NCI-H187 (cell line): Measurements from ENCODE around the gene TBC1D3B.
"Not testable (repeated sequence)": the region's sequence is repeated elsewhere in the genome, so short reads cannot be mapped to it uniquely, and the experiment has no call there.

ENCODE experiments used
- DNase-seq, 2 experiments: peaks; one replicate each; lab custom pipeline; 2025; lab: John Stamatoyannopoulos, UW

TBC1D3B gene

DNA sequence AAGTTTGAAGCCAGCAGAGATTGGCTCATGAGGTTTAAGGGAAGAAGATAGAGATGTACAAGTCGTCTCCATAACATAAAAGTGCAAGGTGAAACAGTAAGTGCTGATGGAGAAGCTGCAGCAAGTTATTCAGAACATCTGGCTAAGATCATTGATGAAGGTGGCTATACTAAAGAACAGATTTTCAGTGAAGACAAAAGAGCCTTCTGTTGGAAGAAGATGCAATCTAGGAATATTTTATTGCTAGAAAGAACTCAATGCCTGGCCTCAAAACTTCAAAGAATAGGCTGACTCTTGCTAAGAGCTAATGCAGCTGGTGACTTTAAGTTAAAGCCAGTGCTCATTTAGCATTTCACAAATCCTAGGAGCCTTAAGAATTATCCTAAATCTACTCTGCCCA lies 46.8 kb downstream of the TBC1D3B start:
- no peak for DNase-seq

DNA sequence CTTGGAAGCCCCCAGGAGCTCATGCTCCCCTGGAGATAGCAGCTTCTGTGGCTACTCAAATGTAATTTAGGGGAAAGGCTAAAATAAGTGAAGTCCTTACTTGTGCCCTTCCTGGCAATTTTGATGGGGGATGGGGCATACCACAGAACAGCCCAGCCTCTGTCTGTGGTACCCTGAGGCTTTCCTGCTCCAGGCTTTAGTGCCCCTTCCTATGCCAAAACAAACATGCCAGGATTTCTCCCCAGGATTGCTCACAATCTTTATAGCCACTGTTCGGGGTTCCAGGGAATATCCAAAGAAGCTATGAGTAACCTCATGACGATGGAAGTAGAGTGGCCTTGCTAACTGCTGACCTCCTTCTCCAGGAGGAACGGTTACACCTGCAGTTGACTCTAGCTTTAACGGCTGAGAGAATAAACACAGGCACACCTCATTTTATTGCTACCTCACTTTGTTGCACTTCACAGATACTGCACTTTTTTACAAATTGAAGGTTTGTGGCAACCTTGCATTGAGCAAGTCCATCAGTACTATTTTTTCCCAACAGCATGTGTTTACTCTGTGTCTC lies 47.9 kb downstream of the TBC1D3B start:
- no peak for DNase-seq

DNA sequence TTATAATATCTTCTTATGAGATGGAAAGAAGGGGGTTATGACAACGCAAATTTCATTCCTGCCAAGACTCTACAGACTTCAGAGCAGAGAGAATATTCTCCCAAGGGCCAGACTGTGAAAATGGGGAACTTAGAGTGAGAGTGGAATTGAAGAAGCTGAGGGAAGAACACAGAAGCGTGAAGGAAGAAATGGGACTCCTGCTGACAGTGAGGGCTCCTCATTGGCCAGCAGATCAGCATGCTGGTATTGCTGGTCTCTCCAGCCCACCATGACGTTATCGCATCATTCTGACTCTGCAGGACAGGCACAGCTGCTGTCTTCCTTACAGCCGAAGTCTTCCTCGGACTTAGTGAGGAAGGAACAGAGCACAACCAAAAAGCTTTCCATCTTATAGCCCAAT lies 48.5 kb downstream of the TBC1D3B start:
- DNase-seq = no peak

DNA sequence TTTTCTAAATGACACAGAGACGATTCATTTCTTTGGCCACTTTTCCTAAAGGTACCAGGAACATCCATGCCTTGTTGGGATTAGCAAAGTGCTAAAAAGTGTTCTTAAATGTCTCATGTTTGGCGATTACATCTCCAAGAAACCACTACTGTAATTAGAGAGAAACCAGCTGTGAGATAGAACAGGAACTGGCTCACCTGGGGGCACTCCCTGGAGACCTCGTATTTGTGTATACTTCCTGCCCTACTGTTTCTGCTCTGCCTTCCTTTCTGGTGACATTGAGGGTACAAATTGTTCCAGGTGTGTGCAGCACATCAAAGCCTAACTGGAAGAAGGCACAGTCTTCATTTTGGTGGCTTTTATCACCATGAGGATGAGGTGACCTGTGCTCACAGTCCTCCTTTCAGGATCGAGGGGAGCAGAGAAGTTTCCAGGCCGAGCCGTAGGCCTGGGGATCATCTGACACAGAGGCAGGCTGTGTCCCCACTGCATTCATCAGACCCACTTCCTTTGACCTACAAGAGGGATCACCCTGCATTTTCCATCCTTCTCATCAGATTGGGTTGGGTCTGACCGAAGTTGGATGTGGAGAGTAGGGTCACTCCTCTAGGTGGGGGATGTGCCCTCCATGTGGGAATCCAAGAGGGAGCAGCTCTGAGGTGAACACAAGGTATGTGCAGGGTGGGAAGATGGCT lies 49.1 kb downstream of the TBC1D3B start:
- DNase-seq = no peak

DNA sequence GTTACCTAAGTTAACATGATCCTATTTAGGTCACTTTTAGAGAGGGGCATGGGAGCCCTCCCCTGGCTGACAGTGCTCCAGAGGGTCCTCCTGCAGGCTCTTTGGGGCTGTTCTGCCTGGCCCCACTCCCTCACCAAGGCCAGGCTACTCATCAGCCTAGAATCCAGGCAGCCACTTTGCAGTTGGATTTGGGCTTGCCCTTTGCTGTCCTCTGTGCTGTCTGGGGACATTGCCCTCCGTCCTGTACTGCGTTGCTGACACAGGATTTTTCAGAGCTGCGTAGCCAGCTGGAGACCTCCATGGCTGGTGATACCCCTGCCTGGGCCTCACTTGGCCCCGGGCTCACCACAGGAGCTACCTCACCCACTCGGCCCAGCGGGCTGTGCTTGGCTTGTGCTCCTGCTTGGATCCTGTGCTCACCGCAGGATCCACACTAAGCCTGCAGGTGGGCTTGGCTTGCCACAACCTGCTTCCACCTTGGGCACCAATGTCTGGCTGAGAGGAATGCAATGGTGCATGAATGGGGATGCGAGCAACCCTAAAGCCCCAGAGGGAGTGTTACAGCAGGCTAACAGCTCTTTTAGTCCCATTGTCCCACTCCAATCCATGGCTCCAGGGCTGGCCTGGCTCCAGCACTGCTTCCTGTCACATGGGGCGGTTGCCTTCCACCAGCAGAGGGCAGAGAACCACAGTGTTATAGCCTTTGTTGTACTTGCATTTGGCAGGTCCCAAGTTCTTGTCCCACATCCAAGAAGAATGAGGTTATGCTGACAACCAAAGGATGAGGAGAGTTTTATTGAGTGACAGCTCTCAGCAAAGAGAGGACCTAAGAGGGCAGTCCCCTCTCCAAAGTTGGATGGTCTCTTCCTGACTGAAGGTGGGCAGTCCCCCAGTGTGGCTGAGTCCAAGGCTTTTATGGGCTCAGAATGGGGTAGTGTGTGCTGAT lies 51.3 kb downstream of the TBC1D3B start:
- no peak for DNase-seq

DNA sequence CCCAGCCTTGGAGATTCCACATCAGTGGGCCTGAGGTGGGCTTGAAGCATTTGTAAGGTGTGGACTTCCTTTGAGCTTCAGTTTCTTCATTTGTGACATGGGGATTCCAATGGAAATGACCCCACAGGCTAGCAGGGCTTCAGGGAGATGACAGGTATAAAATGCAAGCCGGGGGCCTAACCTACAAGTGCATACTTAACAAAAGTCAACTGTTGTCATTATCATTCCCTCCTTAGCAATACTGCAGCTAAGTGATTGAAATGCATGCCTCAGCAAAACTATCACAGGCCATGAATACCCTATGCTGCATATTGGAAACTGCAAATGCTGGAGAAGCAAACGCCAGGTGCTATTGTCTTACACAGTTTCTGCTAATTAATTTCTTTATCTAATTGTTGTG lies 53.0 kb downstream of the TBC1D3B start:
- DNase-seq = no peak

DNA sequence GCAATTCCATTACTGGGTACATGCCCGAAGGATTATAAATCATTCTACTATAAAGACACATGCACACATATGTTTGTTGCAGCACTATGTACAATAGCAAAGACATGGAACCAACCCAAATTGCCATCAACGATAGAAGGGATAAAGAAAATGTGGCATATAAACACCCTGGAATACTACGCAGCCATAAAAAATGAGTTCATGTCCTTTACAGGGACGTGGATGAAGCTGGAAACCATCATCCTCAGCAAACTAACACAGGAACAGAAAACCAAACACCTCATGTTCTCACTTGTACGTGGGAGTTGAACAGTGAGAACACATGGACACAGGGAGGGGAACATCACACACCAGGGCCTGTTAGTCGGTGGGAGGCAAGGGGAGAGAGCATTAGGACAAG lies 55.3 kb downstream of the TBC1D3B start:
- DNase-seq = not testable (repeated sequence)

DNA sequence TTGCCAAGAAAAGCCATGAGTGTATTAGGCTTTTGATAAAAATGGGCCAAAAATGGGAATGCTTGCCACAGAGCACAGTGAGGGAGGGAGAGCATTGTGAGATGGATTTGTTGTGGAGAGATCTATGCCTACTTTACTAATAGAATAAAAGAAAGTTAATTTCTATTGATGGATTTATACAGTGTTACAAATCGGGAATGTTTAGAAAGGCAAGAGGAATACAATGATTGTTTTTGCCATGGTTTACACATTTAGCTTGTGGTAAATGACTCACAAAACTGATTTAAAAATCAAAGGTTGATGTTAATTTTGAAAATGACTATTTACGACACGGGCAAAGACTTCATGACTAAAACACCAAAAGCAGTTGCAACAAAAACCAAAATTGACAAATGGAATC lies 56.2 kb downstream of the TBC1D3B start:
- DNase-seq = no peak

DNA sequence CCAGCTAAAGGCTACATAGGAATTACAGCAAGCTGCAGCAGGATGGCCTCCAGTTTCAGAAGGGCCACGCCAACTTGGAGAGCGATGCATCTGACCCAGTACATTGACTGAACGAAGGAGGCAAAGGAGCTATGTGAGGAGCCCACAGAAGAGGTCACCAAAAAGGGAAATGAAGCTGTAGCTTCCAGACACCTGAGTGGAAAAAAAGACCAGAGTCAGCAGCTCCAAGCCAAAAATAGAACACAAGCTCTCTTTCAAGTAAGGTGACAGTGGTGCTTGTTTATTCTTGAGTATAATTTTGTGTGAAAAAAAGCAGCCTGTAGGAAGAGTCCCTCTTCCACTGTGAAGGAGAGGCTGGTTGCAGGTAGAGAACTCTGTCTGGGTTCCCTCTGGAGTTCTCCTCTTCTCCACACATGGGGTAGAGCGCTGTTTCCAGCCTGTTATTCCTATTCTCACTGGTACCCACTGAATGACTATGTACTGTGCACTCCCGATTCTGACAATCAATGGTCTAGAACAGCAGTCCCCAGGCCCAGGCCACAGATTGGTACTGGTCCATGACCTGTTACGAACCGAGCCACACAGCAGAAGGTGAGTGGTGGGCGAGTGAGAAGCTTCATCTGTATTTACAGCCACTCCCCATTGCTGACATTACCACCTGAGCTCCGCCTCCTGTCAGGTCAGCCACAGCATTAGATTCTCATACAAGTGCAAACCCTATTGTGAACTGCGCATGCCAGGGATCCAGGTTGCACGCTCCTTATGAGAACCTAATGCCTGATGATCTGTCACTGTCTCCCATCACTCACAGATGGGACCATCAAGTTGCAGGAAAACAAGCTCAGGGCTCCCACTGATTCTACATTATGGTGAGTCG lies 57.7 kb downstream of the TBC1D3B start:
- DNase-seq = no peak

DNA sequence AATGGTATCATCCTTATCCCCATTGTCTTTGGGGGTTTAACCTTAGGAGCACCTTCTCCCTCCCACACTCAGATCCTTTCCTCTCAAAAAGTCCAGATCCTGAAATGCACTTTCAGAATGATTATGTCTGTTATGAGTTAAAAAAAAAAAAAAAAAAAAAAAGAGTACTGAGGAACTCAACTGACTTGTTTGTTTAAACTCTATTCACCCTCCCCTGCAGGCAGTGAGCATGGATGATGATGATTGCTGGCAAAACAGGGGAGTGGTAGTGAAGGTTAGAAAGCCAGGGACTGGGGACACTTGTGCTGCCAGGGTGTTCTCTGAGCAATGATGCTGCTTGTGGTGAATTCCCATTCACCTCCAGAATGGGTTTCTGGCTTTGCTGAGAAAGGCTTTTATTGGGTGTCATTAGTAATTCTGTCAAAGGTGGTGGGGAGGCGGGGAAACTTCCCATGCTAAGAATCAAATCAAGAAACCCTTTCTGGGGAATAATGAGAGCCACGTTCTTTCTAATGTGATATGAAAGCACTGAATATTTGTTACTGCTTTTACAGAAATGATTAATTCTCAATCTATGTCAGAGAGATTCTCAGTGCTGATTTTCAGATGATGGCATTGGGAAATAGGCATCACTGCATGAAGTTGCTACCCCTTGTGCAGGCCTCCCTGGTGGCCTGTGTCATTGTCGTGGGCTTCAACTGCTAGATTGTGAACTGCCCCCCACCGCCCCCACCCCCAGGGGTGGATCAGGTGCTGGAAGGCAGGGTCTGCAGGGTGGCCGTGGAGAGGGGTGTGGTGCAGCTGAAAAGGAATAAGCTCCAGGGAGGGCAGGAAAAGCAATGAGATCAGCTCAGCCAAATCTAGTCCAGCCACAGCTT lies 58.7 kb downstream of the TBC1D3B start:
- no peak for DNase-seq
